GM23248 (cell line): Measurements from ENCODE around the gene WNT3A. TPM values are rescaled to one million over a fixed set of nuclear protein-coding genes. Genes with fewer than 3 reads are reported as not detected.
A peak's percentile ranks its signal among the peaks of the same experiment; 100 is the strongest.

ENCODE experiments used
- DNase-seq: peaks from one replicate; pipeline ENCODE4 v3.0.0-alpha.2; 2015
- H2AFZ ChIP-seq: fragments of 200-600 bp; sonication (generic); 2 replicates; pipeline ENCODE4 v1.6.1; 2016; ENCODE audit warnings: antibody characterized with exemption
- H3F3A ChIP-seq: fragments of 200-600 bp; sonication (generic); 2 replicates; pipeline ENCODE4 v1.6.1; 2016; ENCODE audit warnings: mild to moderate bottlenecking, antibody characterized with exemption, mixed run types; ENCODE audit not compliant: insufficient read depth
- H3K27ac ChIP-seq: fragments of 200-600 bp; sonication (generic); 2 replicates; pipeline ENCODE4 v1.5.1; 2016; ENCODE audit warnings: mild to moderate bottlenecking
- H3K27me3 ChIP-seq: fragments of 200-600 bp; sonication (generic); replicated peaks from 2 replicates; pipeline ENCODE4 v1.6.1; 2016; ENCODE audit warnings: mild to moderate bottlenecking; ENCODE audit not compliant: insufficient read depth
- H3K36me3 ChIP-seq: fragments of 200-600 bp; sonication (generic); 2 replicates; pipeline ENCODE4 v1.6.1; 2016; ENCODE audit warnings: low read depth, mild to moderate bottlenecking
- H3K4me1 ChIP-seq: fragments of 200-600 bp; sonication (generic); 2 replicates; pipeline ENCODE4 v1.6.1; 2016; ENCODE audit warnings: mild to moderate bottlenecking; ENCODE audit not compliant: insufficient read depth
- H3K4me2 ChIP-seq: fragments of 200-600 bp; sonication (generic); one replicate; pipeline ENCODE4 v1.6.1; 2016; ENCODE audit warnings: mild to moderate bottlenecking; ENCODE audit not compliant: unreplicated experiment
- H3K4me3 ChIP-seq: fragments of 200-600 bp; sonication (generic); 2 replicates; pipeline ENCODE4 v1.5.1; 2016; ENCODE audit warnings: mild to moderate bottlenecking
- H3K79me2 ChIP-seq: fragments of 200-600 bp; sonication (generic); 2 replicates; pipeline ENCODE4 v1.6.1; 2016; ENCODE audit warnings: mild to moderate bottlenecking; ENCODE audit not compliant: insufficient read depth
- H3K9ac ChIP-seq: fragments of 200-600 bp; sonication (generic); 2 replicates; pipeline ENCODE4 v1.6.1; 2016; ENCODE audit warnings: mild to moderate bottlenecking
- H3K9me2 ChIP-seq: fragments of 200-600 bp; sonication (generic); 2 replicates; pipeline ENCODE4 v1.6.1; 2016; ENCODE audit warnings: mixed run types, mild to moderate bottlenecking, moderate library complexity; ENCODE audit not compliant: insufficient read depth
- H3K9me3 ChIP-seq: fragments of 200-600 bp; sonication (generic); one replicate; pipeline ENCODE4 v1.6.1; 2017; ENCODE audit warnings: low read depth
- H4K20me1 ChIP-seq: fragments of 200-600 bp; sonication (generic); 2 replicates; pipeline ENCODE4 v1.6.0; 2016; ENCODE audit not compliant: insufficient read depth
- EZH2 ChIP-seq: fragments of 200-600 bp; sonication (generic); IDR thresholded peaks from 2 replicates; pipeline ENCODE4 v1.6.1; 2018; ENCODE audit warnings: antibody characterized with exemption, mild to moderate bottlenecking; ENCODE audit not compliant: insufficient read depth, poor library complexity, severe bottlenecking
- EZH2phosphoT487 ChIP-seq: fragments of 200-600 bp; sonication (generic); IDR thresholded peaks from 2 replicates; pipeline ENCODE4 v1.6.1; 2018; ENCODE audit warnings: antibody characterized with exemption, moderate library complexity, mild to moderate bottlenecking, low read depth; ENCODE audit not compliant: insufficient read depth
- WGBS, 2 experiments: methylation state at CpG; one replicate each; pipeline ENCODE4 v1.1.6; 2015 to 2017; ENCODE audit warnings: low lambda C conversion rate in 2 of 2, low coverage in 1 of 2; ENCODE audit errors: missing lambda C conversion rate in 2 of 2; 5-methylcytosine and 5-hydroxymethylcytosine counted together
- in situ Hi-C: fragments of 300-500 bp; cut with MboI; formaldehyde crosslinking; loops from 2 replicates; pipeline ENCODE4 v1.15.0; 2020
- polyA plus RNA-seq: library from polyadenylated mRNA; unstranded; fragments of >200 nt; fragmentation: Nextera tagmentation; extraction: Ambion mirVana; gene quantifications from 2 replicates; pipeline ENCODE4 v1.2.1, GENCODE V29; 2016
- total RNA-seq: library from RNA; depleted of rRNA; stranded (reverse); fragments of >200 nt; shearing (Covaris generic); gene quantifications from 2 replicates; pipeline ENCODE4 v1.2.3, GENCODE V29; 2014

The WNT3A gene
- total and polyA plus RNA-seq, 2 experiments from 2014 or later, result not detected

GRCh38 chr1:228081578-228082213 lies 74.9 kb downstream of the WNT3A start:
- in situ Hi-C loops, result no loop called here
- TF ChIP-seq EZH2, result no peak
- TF ChIP-seq EZH2phosphoT487, result no peak
- 8 to 11% methylated on average over 26 to 30 of the region's 31 CpGs for WGBS, 2 experiments
- H3K9ac ChIP-seq, result peak overlapping the region; percentile 98
- no peaks in the 10 kb centered on the region for H3K9me2 ChIP-seq
- H3F3A ChIP-seq, result peaks cover 32% of the 10 kb centered on the region
- H2AFZ ChIP-seq, result peak overlapping the region; percentile 84
- DNase-seq, result peak; percentile 43
- peak overlapping the region; percentile 74 for H3K4me2 ChIP-seq
- no peaks in the 10 kb centered on the region for H3K9me3 ChIP-seq
- H3K79me2 ChIP-seq, result peaks cover 84% of the 10 kb centered on the region
- H3K27ac ChIP-seq, result 0 out of 2 replicates have a peak overlapping the region, but pooled peaks have one; percentile 34
- peak overlapping the region; percentile 92 for H3K4me3 ChIP-seq
- H4K20me1 ChIP-seq, result peaks cover 13% of the 10 kb centered on the region
- H3K36me3 ChIP-seq, result no peaks in the 10 kb centered on the region
- H3K4me1 ChIP-seq, result peaks cover 28% of the 10 kb centered on the region
- no peaks in the 10 kb centered on the region for H3K27me3 ChIP-seq

DNA sequence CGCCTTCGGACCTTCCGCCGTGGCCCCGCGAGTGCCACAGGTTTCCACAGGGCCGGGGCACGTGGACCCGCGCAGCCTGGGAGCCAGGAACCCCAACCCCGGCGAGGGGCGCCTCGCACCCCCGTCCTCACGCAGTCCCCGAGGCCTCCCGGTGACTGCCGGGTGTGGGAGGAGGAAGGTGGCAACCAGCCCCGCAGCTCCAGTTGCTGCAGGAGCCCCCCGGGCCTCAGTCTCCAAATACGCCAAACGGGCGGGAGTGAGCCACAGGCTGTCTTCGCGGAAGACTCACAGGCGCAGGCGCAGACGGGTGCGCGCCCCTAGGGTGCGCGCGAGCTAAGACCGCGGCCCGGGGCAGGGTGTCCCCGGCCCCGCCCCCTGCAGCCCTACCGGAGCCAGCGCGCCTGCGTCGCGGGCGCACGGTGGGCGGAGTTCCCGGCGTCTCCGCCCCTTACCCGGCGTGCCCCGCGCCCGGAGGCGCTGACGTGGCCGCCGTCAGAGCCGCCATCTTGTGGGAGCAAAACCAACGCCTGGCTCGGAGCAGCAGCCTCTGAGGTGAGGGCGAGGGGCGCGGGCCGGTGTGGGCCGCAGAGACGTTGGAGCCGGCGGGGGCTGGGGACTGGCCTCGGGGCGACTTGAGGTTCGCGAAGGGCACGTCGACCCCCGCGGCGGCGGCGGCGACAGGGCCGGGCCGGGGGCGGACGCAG lies 75.6 kb downstream of the WNT3A start, which contains the start of gene ARF1:
TSS of gene ARF1 (plus strand) at position 495 of the 704 bp plus-strand sequence. CDS start 14,407 bp downstream, outside the sequence.
- peak within 1 kb of the TSS; percentile 93 for H3K27ac ChIP-seq
- 0 to 1% methylated on average over 34 to 53 of the region's 87 CpGs for WGBS, 2 experiments
- in situ Hi-C loops, result no loop called here
- no peaks in the 10 kb centered on the region for H3K27me3 ChIP-seq
- TF ChIP-seq EZH2phosphoT487, result no peak
- no peak for TF ChIP-seq EZH2
- peaks cover 20% of the 10 kb centered on the region for H4K20me1 ChIP-seq
- H2AFZ ChIP-seq, result peak within 1 kb of the TSS; percentile 84
- H3K36me3 ChIP-seq, result no peaks in the 10 kb centered on the region
- peaks cover 34% of the 10 kb centered on the region for H3K4me1 ChIP-seq
- peak within 1 kb of the TSS; percentile 98 for H3K4me2 ChIP-seq
- peak within 1 kb of the TSS; percentile 92 for H3K4me3 ChIP-seq
- DNase-seq, result peak; percentile 98
- peaks cover 91% of the 10 kb centered on the region for H3K79me2 ChIP-seq
- H3K9me3 ChIP-seq, result no peaks in the 10 kb centered on the region
- no peaks in the 10 kb centered on the region for H3K9me2 ChIP-seq
- H3K9ac ChIP-seq, result peak within 1 kb of the TSS; percentile 98
- H3F3A ChIP-seq, result peaks cover 39% of the 10 kb centered on the region

DNA sequence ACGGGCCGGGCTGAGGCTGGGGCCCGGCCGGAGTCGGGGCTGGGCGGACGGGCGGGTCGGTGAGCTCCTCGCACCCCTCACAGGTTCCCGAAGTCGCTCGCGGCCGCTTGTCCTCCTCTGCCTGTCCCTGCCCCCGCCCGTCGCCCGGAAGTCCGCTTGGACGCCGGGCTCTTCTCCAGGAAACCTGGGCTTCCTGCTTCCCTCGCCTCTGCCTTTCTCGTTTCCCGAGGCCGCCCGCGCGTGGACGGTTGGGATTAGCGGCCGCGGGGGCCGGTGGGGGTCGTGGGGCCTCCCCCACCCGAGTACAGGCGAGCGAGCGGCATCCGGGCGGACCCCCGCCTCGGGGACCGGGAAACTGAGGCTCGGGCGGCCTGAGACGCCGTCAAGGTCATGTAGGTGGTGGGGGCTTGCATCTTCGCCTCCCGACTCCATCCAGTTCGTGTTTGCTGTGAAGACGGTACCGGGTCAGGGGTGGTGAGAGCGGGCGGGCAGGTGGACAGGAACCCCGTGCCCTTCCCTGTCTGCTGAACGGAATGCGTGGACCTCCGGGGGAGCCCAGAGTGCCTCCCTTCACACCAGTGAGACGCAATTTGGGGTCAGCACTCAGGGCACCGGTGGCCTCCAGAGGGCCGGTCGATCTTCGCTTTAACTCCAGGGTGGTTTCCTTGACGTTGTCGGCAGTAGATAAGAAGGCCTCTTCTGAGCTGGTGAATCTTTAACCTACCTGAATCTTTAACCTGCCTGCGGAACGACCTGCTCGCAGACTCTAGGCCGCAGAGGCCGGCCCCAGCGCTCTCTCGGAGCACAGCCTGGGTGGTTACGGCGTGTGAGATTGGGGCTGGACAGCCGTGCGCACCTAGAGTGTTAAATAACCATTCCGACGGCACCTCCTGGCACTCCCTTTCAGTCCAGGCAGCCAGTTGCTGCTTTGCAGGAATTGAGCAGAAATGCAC lies 76.4 kb downstream of the WNT3A start:
- Histone ChIP-seq H3K36me3 (no peaks in the 10 kb centered on the region), H3K4me1 (peaks cover 41% of the 10 kb centered on the region), H3K4me3 (peak overlapping the region; percentile 92), H3K27me3 (no peaks in the 10 kb centered on the region), H3K9me3 (no peaks in the 10 kb centered on the region), H3F3A (peaks cover 46% of the 10 kb centered on the region), H2AFZ (no peak overlapping the region), H3K27ac (peak overlapping the region; percentile 93), H3K79me2 (peaks cover 98% of the 10 kb centered on the region), H3K9me2 (no peaks in the 10 kb centered on the region), H3K9ac (peak overlapping the region; percentile 98), H4K20me1 (peaks cover 21% of the 10 kb centered on the region), H3K4me2 (peak overlapping the region; percentile 98)
- WGBS, 2 experiments, result 1 to 2% methylated on average over 53 to 66 of the region's 79 CpGs
- TF ChIP-seq EZH2 (no peak), EZH2phosphoT487 (no peak)
- in situ Hi-C loops, result no loop called here
- DNase-seq, result peak; percentile 78

DNA sequence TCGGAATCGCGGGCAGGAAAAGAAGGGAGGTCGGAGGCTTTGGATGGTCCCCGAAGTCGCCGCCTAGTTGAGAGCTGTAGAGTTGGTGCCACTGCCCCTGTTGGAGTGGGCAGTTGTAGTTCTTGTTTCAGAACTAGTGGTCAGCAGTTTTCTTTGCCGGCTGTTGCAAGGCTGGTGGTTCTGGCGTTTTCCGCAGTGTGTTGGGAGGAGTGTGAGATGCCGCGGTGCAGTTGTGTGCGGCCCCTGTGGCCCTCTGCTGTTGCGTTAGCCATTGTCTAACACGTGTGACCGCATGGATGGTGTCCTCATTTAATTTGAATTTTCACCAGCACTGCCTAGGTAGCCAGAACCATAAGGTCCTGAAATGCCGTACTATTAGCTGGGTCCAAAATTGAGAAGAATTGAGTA lies 77.1 kb downstream of the WNT3A start:
- Histone ChIP-seq H3K9ac (peak overlapping the region; percentile 98), H3K79me2 (peaks cover 98% of the 10 kb centered on the region), H3K4me3 (peak overlapping the region; percentile 92), H3F3A (peaks cover 52% of the 10 kb centered on the region), H3K36me3 (peaks cover 5% of the 10 kb centered on the region; the same call in 1 of the 2 replicates), H3K4me2 (peak overlapping the region; percentile 98), H3K9me2 (no peaks in the 10 kb centered on the region), H4K20me1 (peaks cover 22% of the 10 kb centered on the region), H3K27ac (peak overlapping the region; percentile 93), H2AFZ (no peak overlapping the region), H3K9me3 (no peaks in the 10 kb centered on the region), H3K4me1 (peaks cover 48% of the 10 kb centered on the region), H3K27me3 (no peaks in the 10 kb centered on the region)
- 1 to 2% methylated on average over 17 of the region's 17 CpGs for WGBS, 2 experiments
- TF ChIP-seq EZH2phosphoT487, result no peak
- TF ChIP-seq EZH2, result no peak
- in situ Hi-C loops, result no loop called here
- DNase-seq, result peak; percentile 65
